Chondrocyte (in vitro differentiated cells): ENCODE measurements around the gene CHKA. TPM values are rescaled to one million over a fixed set of nuclear protein-coding genes. Genes with fewer than 3 reads are reported as not detected.

ENCODE experiments used
- DNase-seq: peaks from one replicate; pipeline ENCODE4 v3.0.0; 2021; ENCODE audit warnings: mixed read lengths, low spot score
- H3K27ac Mint-ChIP-seq: one replicate; pipeline ENCODE4 v1.8.0; 2021; ENCODE audit warnings: mild to moderate bottlenecking, moderate library complexity, mixed read lengths; ENCODE audit not compliant: unreplicated experiment
- H3K27me3 Mint-ChIP-seq: 2 replicates; pipeline ENCODE4 v1.8.0; 2021; ENCODE audit warnings: low read depth, mixed read lengths
- H3K36me3 Mint-ChIP-seq: 2 replicates; pipeline ENCODE4 v1.8.0; 2021; ENCODE audit warnings: low read depth, mixed read lengths
- H3K4me1 Mint-ChIP-seq: 2 replicates; pipeline ENCODE4 v1.8.0; 2021; ENCODE audit warnings: low read depth, mild to moderate bottlenecking, mixed read lengths
- H3K4me3 Mint-ChIP-seq: one replicate; pipeline ENCODE4 v1.8.0; 2021; ENCODE audit warnings: mild to moderate bottlenecking, moderate library complexity, mixed read lengths; ENCODE audit not compliant: unreplicated experiment
- H3K9me3 Mint-ChIP-seq: 2 replicates; pipeline ENCODE4 v1.8.0; 2021; ENCODE audit warnings: low read depth, mixed read lengths
- long read RNA-seq: library from polyadenylated mRNA; stranded (forward); transcript quantifications from one replicate; pipeline ENCODE4 v2.0.0, GENCODE V29; 2021
- total RNA-seq: library from RNA; stranded (reverse); gene quantifications from 3 replicates; pipeline ENCODE4 v1.2.1, GENCODE V29; 2021
- TF ChIP-seq, protein P1 (sequence below): fragments of 200-600 bp; sonication (generic); IDR thresholded peaks from 2 replicates; pipeline ENCODE4 v1.5.0; 2021; ENCODE audit warnings: antibody characterized with exemption, mild to moderate bottlenecking, moderate library complexity

CHKA gene
- total RNA-seq, result 17.7 to 21.8 TPM (median 21.0 TPM) in 3 replicates
- long read RNA-seq, transcript CHKA-201 (12 exons, 2,530 nt), result major isoform, 41 of 59 reads
- long read RNA-seq, partial matches to known transcripts, result 4 of 59 reads
- long read RNA-seq, other reads (novel, unspliced or antisense), result 11 of 59 reads

DNA sequence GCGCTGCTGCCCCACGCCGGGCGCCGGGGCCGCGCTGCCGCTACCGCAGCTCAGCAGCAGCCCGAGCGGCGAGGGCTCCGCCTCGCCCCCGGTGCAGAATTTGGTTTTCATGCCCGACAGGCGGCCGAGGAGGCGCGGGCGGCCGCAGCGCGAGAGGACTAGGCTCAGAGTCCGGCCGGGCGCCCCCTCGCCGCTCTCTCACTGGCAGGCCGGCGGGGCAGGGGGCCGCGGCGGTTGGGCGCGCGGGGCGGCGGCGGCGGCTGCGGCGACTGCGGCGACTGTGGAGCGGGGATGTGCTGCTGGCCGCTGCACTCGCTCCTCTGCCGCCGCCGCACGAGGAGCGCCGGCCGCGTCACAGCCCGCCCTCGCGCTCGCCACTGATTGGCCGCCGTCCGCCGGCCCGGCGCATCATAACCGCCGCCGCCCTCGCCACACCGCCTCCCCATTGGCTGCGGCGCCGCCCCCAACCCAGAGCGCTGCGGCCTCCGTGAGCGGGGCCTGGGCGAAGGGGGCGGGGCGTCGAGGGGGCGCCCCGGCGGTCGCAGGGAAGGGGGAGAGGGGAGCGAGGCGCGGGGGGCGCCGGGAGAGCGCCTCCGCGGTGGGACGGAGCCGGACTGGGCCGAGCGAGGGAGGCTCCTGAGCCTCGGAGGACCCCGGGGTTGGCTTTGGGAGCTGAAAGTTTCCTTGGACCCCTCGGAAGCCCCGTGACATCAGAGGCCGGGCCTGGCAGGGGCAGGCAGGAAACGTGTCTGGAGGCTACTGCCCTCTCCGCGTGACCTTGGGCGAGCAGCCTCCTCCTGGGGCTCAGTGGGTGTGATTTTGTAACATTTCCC lies at the start of gene CHKA:
TSS of gene CHKA (minus strand) at position 322 of the 833 bp plus-strand sequence. CDS start at position 111, 211 bp downstream.
- TF ChIP-seq, protein P1, sequence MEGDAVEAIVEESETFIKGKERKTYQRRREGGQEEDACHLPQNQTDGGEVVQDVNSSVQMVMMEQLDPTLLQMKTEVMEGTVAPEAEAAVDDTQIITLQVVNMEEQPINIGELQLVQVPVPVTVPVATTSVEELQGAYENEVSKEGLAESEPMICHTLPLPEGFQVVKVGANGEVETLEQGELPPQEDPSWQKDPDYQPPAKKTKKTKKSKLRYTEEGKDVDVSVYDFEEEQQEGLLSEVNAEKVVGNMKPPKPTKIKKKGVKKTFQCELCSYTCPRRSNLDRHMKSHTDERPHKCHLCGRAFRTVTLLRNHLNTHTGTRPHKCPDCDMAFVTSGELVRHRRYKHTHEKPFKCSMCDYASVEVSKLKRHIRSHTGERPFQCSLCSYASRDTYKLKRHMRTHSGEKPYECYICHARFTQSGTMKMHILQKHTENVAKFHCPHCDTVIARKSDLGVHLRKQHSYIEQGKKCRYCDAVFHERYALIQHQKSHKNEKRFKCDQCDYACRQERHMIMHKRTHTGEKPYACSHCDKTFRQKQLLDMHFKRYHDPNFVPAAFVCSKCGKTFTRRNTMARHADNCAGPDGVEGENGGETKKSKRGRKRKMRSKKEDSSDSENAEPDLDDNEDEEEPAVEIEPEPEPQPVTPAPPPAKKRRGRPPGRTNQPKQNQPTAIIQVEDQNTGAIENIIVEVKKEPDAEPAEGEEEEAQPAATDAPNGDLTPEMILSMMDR, result peak; percentile 9
- H3K9me3 Mint-ChIP-seq, result no peaks in the 10 kb centered on the region

DNA sequence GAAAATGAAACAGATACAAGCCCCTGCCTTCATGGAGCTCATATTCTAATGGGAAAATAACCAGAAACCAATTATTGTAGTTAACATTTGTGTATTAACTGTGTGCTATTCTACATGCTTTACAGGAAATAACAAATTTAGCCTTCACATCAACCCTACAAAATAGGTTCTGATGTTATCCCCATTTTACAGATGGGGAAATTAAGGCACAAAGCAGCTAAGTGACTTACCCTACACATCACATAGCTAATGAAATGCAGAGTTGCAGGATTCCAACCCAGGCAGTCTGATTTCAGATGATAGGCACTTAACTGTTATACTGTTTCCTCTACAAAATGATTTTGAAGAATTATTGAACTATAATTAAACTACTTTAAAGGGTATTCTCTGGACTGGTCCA lies 48.3 kb upstream of the CHKA start:
- no peak overlapping the region for H3K4me3 Mint-ChIP-seq
- H3K36me3 Mint-ChIP-seq, result peaks cover 32% of the 10 kb centered on the region
- no peak for DNase-seq
- TF ChIP-seq, protein P1, result no peak
- H3K9me3 Mint-ChIP-seq, result no peaks in the 10 kb centered on the region
- H3K27me3 Mint-ChIP-seq, result no peaks in the 10 kb centered on the region
- no peak overlapping the region for H3K27ac Mint-ChIP-seq
- H3K4me1 Mint-ChIP-seq, result no peaks in the 10 kb centered on the region

More for the DNA sequence above, at the start of gene CHKA:
- Mint-ChIP-seq H3K36me3 (no peaks in the 10 kb centered on the region), H3K4me1 (peaks cover 52% of the 10 kb centered on the region), H3K4me3 (peak within 1 kb of the TSS; percentile 83), H3K27me3 (no peaks in the 10 kb centered on the region), H3K27ac (peak within 1 kb of the TSS; percentile 97)
- no peak for DNase-seq

DNA sequence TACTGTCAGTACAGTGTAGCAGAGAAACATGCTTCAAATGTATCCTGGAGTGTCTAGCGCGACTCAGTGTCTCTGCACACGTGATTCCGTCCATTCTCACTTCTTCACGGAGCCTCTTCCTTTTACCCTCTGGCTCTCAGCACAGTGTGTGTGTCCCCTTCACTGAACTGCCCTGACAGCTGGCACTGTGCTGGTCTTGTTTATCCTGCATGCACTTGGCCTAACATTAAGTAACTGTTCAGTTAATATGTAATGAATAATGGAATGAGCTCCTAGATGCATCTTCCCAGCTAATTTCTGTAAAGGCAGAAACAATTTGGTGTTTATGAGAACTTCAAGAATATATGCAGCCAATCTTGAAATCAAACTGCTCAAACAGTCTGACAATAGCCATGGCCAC lies 47.5 kb upstream of the CHKA start:
- Mint-ChIP-seq H3K27ac (peak overlapping the region; percentile 63), H3K9me3 (no peaks in the 10 kb centered on the region), H3K27me3 (no peaks in the 10 kb centered on the region), H3K4me1 (no peaks in the 10 kb centered on the region), H3K4me3 (no peak overlapping the region), H3K36me3 (peaks cover 29% of the 10 kb centered on the region)
- DNase-seq, result no peak
- TF ChIP-seq, protein P1, result no peak

DNA sequence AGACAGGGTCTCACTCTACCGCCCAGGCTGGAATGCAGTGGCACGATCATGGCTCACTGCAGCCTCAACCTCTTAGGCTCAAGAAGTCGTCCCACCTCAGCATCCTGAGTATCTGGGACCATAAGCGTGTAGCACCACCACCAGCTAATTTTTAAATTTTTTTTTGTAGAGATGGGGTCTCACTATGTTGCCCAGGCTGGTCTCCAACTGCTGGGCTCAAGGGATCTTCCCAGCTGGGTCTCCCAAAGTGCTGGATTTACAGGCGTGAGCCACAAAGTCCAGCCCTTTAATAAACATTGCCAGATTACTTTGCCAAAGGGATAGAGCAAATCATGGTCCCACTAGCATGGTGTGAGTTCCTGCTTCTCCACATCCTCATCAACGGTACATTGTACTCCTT lies 46.3 kb upstream of the CHKA start:
- H3K9me3 Mint-ChIP-seq, result no peaks in the 10 kb centered on the region
- TF ChIP-seq, protein P1, result no peak
- peaks cover 26% of the 10 kb centered on the region for H3K36me3 Mint-ChIP-seq
- H3K27me3 Mint-ChIP-seq, result no peaks in the 10 kb centered on the region
- no peak for DNase-seq
- H3K4me3 Mint-ChIP-seq, result no peak overlapping the region
- H3K27ac Mint-ChIP-seq, result no peak overlapping the region
- H3K4me1 Mint-ChIP-seq, result no peaks in the 10 kb centered on the region

DNA sequence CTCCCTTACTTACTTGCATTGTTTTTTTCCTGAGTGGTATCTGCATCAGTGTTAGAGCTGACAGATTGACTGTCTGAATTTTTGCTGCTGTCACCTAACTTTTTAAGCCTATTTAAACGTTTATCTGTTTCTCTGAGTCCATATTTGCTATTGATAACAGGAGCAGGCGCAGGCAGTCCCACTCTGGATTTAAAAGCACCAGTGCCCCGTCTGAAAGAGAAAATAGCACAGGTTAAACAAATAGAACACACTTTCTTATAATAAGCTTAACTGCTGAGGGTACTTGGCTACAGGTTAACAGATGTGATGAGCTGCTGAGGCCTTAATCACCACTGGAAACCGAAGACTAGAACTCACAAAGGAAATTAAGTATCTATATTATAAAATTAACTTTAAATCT lies 45.8 kb upstream of the CHKA start:
- TF ChIP-seq, protein P1, result no peak
- Mint-ChIP-seq H3K4me3 (no peak overlapping the region), H3K9me3 (no peaks in the 10 kb centered on the region), H3K4me1 (no peaks in the 10 kb centered on the region), H3K27ac (no peak overlapping the region), H3K36me3 (peaks cover 28% of the 10 kb centered on the region), H3K27me3 (no peaks in the 10 kb centered on the region)
- no peak for DNase-seq
